GM10266 (cell line): ENCODE data around the gene YRDC.
A peak's percentile ranks its signal among the peaks of the same experiment; 100 is the strongest.

ENCODE experiments used
- DNase-seq: peaks from one replicate; pipeline ENCODE4 v3.0.0; 2012; ENCODE audit errors: extremely low spot score
- TF ChIP-seq, protein P1 (sequence below): IDR thresholded peaks from 2 replicates; pipeline ENCODE4 v1.5.1; 2012; ENCODE audit warnings: mild to moderate bottlenecking, low read depth; ENCODE audit not compliant: control insufficient read depth, insufficient read depth; ENCODE audit errors: missing control alignments

Gene YRDC, protein sequence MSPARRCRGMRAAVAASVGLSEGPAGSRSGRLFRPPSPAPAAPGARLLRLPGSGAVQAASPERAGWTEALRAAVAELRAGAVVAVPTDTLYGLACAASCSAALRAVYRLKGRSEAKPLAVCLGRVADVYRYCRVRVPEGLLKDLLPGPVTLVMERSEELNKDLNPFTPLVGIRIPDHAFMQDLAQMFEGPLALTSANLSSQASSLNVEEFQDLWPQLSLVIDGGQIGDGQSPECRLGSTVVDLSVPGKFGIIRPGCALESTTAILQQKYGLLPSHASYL

DNA sequence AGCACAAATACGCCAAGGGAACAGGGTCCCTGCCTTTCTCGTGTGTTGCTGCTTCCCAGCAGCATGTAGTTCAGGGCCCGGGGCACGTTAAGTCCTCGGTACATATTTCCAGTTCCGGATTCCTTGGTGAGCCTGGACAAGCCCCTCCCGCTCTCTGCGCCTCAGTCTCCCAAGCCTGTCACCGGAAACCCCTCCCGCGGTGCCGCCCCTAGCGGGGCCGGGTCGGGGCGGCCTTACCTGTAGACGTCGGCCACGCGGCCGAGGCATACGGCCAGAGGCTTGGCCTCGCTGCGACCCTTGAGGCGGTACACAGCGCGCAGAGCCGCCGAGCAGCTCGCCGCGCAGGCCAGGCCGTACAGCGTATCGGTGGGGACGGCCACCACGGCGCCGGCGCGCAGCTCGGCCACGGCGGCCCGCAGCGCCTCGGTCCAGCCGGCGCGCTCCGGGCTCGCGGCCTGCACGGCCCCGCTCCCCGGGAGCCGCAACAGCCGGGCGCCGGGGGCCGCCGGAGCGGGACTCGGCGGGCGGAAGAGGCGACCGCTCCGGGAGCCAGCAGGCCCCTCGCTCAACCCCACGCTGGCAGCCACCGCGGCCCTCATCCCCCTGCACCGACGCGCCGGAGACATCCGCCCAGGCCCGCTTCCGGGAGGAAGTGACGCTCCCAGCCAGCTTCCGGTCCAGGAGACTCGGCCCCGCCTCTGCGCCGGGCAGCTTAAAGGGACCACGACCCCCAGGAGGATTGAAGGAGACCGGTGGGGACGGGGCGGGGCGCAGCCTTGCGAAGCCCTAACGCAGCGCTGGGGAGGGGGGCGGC lies at the start of gene YRDC, which contains the start of gene C1orf122:
Gene YRDC, minus strand, starts transcription at position 654 of the 814 bp plus-strand sequence. Its CDS starts 28 bp downstream, at position 626.
Gene C1orf122, plus strand, starts transcription at position 236 of the 814 bp plus-strand sequence. CDS start 615 bp downstream, outside the sequence.
- TF ChIP-seq, protein P1, sequence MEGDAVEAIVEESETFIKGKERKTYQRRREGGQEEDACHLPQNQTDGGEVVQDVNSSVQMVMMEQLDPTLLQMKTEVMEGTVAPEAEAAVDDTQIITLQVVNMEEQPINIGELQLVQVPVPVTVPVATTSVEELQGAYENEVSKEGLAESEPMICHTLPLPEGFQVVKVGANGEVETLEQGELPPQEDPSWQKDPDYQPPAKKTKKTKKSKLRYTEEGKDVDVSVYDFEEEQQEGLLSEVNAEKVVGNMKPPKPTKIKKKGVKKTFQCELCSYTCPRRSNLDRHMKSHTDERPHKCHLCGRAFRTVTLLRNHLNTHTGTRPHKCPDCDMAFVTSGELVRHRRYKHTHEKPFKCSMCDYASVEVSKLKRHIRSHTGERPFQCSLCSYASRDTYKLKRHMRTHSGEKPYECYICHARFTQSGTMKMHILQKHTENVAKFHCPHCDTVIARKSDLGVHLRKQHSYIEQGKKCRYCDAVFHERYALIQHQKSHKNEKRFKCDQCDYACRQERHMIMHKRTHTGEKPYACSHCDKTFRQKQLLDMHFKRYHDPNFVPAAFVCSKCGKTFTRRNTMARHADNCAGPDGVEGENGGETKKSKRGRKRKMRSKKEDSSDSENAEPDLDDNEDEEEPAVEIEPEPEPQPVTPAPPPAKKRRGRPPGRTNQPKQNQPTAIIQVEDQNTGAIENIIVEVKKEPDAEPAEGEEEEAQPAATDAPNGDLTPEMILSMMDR: no peak
- DNase-seq: peak; percentile 99

DNA sequence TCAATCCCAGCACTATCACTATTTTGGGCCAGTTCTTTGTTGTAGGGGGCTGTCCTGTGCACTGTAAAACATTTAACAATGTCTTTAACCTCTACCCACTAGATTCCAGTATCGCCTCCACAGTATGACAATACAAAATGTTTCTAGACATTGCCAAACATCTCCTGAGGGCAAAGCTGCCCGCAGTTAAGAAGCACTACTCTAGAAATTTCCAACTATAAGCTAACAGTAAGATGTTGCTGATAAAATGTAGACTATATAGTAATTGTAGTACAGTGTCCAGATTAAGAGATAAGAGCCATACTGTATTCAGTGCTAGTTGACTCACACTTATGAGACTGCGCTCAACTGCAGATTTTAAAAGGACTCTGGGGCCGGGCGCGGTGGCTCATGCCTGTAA lies 46.4 kb upstream of the YRDC start:
- TF ChIP-seq, protein P1: no peak
- DNase-seq: no peak

DNA sequence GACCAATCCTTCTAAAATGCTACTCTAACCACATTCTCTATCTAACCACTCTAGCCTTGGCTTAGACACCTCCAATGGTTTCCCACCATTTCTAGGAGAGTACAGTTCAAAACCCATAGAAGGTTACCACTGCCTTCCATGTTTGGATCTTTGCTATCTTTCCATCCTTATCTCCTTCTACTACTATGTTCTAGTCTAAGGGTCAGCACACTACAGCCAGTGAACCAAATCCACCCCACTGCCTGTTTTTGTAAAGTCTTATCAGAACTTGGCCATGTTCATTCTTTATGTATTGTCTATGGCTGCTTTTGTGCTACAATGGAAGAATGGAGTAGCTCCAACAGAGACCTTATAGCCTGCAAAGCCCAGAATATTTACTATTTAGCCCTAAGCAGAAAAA lies 45.1 kb upstream of the YRDC start:
- DNase-seq: no peak
- TF ChIP-seq, protein P1: no peak

DNA sequence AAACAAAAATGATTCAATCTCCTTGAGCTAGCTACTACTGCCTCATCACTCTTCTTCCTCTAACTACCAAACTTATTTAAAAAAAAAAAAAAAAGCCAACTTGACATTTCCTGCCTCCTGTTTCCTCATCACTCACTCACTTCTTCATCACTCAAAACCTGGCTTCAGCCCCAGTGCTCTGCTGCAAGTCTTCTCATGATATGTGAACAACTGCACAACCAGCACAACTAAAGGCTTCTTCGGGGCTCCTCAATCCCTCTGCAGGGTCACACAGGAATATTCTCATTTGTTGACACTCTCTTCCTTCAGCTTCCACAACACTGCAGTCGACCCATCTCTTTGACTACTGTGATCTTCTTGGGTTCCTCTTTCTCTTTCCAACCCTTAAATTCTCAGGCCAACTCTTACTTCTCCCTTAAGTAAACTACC lies 43.8 kb upstream of the YRDC start:
- TF ChIP-seq, protein P1: no peak
- no peak for DNase-seq

DNA sequence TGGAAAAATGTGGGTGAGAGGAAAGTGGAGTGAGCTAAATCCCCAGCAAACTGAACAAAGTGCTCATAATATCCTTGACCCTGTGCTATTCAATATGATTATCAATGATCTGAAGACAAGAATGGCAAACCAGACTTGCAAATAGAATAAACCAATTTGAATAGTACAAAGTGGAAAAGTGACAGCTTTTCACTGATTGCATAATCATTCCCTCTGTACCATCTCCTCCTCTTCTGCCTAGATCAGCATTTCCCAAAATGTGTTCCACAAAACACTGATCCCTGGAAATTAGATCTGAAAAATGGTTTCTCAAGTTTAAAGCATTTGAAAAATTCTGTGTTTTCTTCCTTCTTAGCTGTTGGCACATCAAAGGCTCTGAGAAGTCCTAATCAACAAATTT lies 43.3 kb upstream of the YRDC start:
- DNase-seq: no peak
- TF ChIP-seq, protein P1: no peak

DNA sequence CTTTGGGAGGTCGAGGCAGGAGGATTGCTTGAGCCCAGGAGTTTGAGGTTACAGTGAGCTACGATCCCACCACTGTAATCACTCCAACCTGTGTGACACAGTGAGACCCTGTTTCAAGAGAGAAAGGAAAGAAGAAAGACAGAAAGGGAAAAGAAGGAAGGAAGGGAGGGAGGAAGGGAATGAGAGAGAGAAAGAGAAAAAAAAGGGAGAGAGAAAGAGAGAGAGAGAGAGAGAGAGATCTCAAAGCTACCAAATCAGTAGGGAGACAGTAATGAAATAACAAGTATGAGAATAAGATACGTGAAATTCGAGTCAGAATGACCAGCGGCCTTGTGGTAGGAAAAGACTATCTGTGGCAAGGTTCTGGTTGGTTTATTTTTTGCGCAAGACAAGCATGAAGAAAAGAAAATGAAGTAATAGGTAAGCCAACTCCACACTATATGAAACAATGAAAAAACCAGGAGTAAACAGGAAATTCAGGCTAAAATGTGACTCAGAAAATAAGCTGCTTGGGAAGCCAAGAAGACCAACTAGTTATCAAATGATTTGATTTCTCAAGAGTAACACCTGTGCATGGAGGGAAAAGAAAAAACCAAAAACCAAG lies 42.4 kb upstream of the YRDC start:
- TF ChIP-seq, protein P1: no peak
- no peak for DNase-seq
